Measurements from ENCODE around the gene OXLD1.
A peak's percentile ranks its signal among the peaks of the same experiment; 100 is the strongest.

Gene OXLD1

DNA sequence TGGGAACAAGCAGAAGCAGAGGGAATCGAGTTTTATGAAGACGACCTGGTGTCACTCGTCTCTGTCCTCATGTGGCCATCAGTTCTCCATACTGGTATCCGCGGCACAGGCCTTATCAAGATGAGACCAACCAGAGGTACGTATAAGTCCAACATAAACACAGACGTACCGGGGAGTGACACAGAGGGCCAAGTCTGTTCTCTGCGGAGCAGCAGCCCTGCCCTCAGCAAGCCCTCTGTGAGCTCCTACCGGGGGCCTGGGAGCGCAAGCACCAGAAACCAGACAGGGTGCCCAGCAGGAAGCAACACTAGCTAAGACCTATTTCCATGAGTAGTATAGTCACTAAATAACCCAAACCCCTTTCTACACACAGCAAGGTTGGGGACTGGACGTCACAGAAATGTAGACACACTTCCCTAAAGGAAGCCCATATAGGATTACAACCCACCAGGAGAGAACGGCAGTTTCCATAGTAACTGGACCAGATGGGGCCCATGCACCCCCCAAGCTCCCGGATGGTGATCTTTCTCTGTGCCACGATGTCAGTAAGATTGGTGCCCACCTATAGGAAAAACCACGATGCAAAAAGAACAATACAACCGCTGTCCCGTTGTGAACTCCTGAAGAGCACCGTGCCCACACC lies 16.3 kb upstream of the OXLD1 start:
- no peak for DNase-seq

GRCh38 chr17:81681672-81682071 lies 15.3 kb upstream of the OXLD1 start:
- DNase-seq, result no peak

- no peak for DNase-seq
Measured at GRCh38 chr17:81680150-81680549, 13.7 kb upstream of the OXLD1 start.

DNA sequence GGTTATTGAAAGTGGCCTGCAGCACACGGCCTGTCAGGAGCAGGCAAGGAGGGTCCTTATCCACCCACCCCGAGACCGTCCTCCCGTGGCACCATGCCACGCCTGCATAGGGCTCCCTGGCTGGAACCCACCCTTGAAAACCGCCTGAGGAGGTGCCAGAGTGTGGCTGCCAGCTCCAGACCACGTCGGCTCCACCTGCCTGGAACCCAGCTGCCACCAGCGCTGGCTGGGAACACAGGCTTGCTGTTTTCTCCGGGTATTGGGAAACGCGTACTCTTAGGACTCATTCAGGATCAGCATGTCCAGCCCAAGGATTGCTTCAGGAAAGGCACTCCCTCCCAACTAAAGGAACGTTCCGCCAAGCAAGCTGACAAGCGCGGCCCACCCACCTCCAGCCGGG lies 10.5 kb upstream of the OXLD1 start:
- DNase-seq, result no peak

DNA sequence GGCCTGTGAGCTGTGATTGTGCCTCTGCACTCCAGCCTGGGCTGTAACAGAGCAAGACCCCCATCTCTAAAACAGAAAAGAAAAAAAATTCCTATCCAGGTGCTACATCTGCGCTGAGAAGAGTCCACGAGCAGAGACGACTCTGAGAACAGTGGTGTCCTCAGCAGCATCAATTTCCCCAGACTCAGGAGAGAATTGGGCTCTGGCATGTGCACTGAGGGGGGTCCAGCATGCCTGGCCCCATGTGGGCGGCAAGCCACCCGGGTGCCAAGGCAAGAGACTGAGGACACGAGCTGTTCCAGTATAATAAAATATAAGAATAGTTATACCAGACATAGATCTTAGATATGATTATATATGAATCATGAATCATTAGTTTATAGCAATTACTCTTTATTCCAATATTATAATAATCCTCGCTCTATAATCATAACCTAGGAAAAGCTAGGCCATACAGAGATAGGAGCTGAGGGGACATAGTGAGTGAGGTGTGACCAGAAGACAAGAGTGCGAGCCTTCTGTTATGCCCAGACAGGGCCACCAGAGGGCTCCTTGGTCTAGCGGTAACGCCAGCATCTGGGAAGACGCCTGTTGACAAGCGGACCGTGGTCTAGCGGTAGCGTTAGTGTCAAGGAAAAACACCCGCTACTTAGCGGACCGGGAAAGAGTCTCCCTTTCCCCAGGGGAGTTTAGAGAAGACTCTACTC lies 9.3 kb upstream of the OXLD1 start:
- peak; percentile 55 for DNase-seq

DNA sequence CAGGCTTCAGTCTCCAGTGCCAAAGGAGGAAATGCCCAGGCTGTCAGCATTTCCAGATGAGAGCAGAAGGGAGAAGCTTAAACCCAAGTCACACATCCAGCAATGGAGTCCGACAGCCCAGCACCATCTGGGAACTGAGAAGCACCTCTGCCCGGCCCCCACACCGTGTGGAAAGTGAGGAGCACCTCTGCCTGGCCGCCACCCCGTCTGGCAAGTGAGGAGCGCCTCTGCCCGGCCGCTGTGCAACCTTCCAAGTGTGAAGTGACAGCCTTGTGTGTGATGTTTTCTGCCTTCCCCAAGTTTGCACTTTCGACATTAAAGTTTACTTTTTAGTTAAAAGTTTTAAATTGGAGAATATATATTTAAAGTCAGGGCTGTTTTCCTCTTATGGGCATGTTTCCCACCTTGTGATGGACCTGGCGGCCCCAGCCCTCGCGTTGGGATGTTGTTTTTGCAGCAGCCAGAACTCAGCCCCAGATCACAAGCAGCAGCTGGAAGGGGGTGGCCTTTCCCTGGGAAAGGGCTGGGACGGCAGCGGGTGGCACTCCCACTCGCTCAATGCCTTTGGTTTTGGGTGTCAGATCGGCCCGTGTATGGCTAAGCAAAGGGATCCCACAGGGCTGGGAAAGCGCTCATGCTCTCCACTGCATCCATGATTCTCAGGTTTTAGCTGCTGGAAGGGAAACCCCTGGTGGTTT lies 7.3 kb upstream of the OXLD1 start:
- DNase-seq, result no peak

DNA sequence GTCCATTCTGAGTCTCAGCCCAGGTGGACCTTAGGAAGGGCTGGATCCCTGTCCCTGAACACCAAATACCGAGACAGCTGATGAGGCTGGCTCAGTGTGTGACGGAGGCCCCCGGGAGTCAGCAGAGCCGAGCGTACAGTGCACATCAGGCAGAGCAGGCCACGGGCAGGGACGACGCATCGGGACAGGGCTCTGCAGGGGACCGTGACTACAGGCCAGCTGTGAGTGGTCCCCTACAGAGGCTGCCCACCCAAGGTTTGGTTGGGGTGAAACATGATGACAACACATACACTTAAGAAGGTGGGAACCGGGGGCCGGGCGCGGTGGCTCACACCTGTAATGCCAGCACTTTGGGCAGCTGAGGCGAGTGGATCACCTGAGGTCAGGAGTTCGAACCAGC lies 6.5 kb upstream of the OXLD1 start:
- DNase-seq, result no peak

DNA sequence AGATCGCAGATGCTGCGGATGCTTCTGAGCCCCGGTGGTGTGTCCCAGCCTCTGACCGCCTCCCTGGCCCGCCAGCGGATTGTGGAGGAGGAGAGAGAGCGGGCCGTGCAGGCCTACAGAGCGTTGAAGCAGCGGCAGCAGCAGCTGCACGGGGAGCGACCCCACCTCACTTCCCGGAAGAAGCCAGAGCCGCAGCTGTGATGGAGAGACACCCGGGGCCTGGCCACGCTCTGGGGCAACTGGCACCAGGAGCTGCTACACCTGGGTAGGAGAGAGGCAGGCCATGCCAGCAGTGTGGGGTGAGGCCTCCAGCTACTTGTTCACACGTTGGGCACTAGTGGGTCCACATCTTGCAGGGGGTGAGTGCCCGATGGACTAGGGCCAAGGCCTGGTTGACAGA lies 6.1 kb upstream of the OXLD1 start:
- no peak for DNase-seq

- DNase-seq, result no peak
Measured at GRCh38 chr17:81667754-81668153, 1.3 kb upstream of the OXLD1 start.

DNA sequence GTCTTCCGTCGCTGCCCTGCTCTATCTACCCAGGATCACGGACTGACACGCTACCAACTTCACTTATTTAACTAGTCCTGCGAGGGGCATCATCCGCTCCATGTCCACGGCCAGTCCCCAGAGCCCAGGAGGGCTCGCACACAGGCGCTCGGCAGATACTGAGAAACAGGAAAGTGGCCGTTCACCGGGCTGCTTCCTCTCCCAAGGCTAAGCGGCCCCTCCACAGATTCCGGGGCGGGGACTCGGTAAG lies 388 bp downstream of the OXLD1 start:
- DNase-seq, result no peak

- peak; percentile 48 for DNase-seq
Measured at GRCh38 chr17:81665205-81666091, 957 bp downstream of the OXLD1 start.

GRCh38 chr17:81664051-81664470 lies 2.3 kb downstream of the OXLD1 start:
- no peak for DNase-seq

- DNase-seq, result no peak
Measured at GRCh38 chr17:81662002-81662401, 4.4 kb downstream of the OXLD1 start.

- no peak for DNase-seq
Measured at GRCh38 chr17:81660441-81660840, 6.0 kb downstream of the OXLD1 start.

- no peak for DNase-seq
Measured at GRCh38 chr17:81659038-81659437, 7.4 kb downstream of the OXLD1 start.

DNA sequence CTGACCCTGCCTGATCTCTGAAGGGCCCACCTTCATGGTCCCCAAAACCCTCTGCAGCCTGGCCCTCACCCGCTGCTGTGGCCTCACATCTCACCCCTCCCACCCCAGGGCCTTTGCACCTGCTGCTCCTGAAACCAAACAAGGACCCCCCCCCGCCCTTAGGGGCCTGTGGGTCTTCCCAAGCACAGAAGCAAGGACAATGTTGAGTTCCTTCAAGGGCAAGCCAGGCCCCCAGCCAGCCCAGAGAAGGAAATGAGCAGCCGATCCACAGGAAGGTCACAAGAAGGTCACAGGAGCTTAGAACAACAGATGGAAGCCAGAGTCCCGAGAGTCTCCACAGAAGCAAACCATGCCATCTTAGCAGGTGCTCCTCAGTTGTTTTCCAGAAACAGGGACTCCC lies 9.6 kb downstream of the OXLD1 start:
- no peak for DNase-seq

- DNase-seq, result no peak
Measured at GRCh38 chr17:81656118-81656743, 10.2 kb downstream of the OXLD1 start, which contains the start of gene PDE6G. Gene PDE6G (minus strand): TSS chr17:81656542. CDS start chr17:81653305, 3,237 bp downstream.

DNA sequence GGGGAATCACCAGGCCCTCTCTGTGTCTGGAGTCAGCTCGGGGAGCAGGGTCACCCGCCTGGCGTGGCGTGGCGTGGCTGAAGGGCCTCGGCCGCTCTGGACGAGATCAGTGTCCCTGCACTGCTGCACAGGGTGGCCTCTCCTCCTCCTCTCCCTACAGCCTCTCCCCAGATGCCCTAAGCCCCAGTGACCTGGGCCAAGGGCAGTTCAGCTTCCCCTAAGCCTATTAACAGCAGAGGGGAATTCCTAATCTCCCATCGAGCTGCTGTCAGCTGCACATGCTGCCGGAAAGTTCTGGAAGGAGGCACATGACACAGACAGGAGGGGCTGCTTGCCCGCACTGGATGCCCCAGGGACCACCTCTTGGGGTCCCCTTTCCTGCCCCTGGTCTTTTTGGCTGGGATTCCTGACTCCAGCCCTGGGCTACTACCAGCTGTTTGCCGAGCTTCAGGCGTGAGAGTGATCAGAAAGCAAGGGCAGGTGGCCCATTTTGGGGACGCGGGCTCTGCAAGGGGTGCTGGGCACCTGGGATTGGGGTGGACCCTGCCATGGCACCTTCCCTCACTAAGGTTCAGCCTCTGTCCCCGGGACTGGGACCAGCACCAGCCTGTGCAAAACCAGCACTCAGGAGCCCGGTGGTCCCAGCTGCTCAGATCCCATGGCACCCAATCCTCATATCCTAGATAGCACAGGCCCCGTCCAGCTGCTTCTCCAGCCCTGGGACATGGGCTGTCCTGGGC lies 10.9 kb downstream of the OXLD1 start:
- no peak for DNase-seq

GRCh38 chr17:81652906-81653771 lies 13.3 kb downstream of the OXLD1 start:
- DNase-seq, result no peak

DNA sequence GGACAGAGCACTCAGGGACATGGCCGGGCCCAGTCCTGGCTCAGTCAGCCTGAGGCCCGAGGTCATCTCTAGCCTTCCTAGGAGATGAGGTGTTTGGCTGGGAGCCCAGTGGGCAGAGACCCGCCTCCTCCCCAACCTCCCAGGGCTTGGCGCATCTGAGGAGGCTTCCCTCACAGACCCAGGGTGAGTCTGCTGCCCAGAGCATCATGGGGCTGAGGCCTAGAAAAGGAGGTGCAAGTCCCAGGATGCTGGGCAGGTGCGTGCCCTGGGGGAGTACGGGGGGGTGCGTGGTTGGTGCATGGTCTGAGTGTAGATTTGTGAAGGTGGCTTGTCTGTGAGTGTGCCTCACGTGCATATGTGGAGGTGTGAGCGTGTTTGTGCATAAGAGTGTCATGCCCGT lies 14.7 kb downstream of the OXLD1 start:
- no peak for DNase-seq

DNA sequence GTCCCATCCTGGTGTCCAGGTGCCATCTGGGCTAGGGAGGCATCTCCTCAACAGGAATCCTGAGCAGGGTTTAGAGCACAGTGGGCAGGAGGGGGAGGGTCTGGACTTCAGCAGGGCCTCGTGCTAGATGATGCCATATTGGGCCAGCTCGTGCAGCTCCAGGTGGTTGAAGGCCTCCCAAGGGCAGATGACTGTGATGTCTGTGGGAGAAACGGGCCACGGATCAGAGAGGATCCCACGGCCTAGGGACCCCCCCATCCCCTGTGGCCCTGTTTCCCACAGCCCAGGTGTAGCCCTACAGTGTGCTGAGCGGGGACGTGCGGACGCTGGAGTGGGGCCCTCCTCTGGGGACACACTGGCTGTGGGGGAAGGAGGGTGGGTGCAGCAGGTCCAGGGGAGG lies 15.5 kb downstream of the OXLD1 start:
- DNase-seq, result no peak

Measured in CD4-positive, alpha-beta T cell treated with Interleukin-17A for 1 hour (primary cell).